ENCODE measurements around the gene SRRM2.

SRRM2 gene

GRCh38 chr16:2761472-2761871, 9.0 kb downstream of the SRRM2 start:
- TF ChIP-seq CTCF (IDR thresholded peaks at IDR 0.05) (no peak), ZFX (IDR thresholded peaks at IDR 0.05; ENCODE audit: borderline replicate concordance) (no peak)
- no peak overlapping the region for H3K27ac ChIP-seq

GRCh38 chr16:2761886-2762583, 9.6 kb downstream of the SRRM2 start:
- TF ChIP-seq CTCF (IDR thresholded peaks at IDR 0.05): no peak
- no peak for TF ChIP-seq ZFX (IDR thresholded peaks at IDR 0.05; ENCODE audit: borderline replicate concordance)
- no peak overlapping the region for H3K27ac ChIP-seq

- TF ChIP-seq ZFX (IDR thresholded peaks at IDR 0.05; ENCODE audit: borderline replicate concordance) (no peak), CTCF (IDR thresholded peaks at IDR 0.05) (no peak)
- no peak overlapping the region for H3K27ac ChIP-seq
These were observed 10.3 kb downstream of the SRRM2 start for GRCh38 chr16:2762711-2763110.

- TF ChIP-seq CTCF (IDR thresholded peaks at IDR 0.05) (no peak), ZFX (IDR thresholded peaks at IDR 0.05; ENCODE audit: borderline replicate concordance) (no peak)
- H3K27ac ChIP-seq: no peak overlapping the region
These were observed 10.7 kb downstream of the SRRM2 start for GRCh38 chr16:2763173-2763572.

GRCh38 chr16:2764718-2765117, 12.3 kb downstream of the SRRM2 start:
- TF ChIP-seq ZFX (IDR thresholded peaks at IDR 0.05; ENCODE audit: borderline replicate concordance) (no peak), CTCF (IDR thresholded peaks at IDR 0.05) (no peak)
- no peak overlapping the region for H3K27ac ChIP-seq

GRCh38 chr16:2765462-2766404, 13.3 kb downstream of the SRRM2 start:
- no peak for TF ChIP-seq CTCF (IDR thresholded peaks at IDR 0.05)
- no peak for TF ChIP-seq ZFX (IDR thresholded peaks at IDR 0.05; ENCODE audit: borderline replicate concordance)
- no peak overlapping the region for H3K27ac ChIP-seq
